H1 (cell line): ENCODE results near the gene IQGAP3. TPM values are rescaled to one million over a fixed set of nuclear protein-coding genes. Genes with fewer than 3 reads are reported as not detected.

Experiments
- CTCF ChIA-PET: fragments of 300-600 bp; sonication (Branson Sonifier 250); formaldehyde crosslinking; loops from one replicate; lab custom pipeline; 2021; ENCODE audit not compliant: partially characterized antibody; lab: Charles Lee
- POLR2A ChIA-PET: fragments of 300-600 bp; sonication (Branson Sonifier 250); formaldehyde crosslinking; loops from one replicate; lab custom pipeline; 2021; ENCODE audit warnings: inconsistent platforms; ENCODE audit not compliant: partially characterized antibody; lab: Charles Lee
- DNase-seq, 2 experiments: peaks; one replicate each; pipeline versions ENCODE4 v3.0.0 to v3.0.0-alpha.2; 2010 to 2022; ENCODE audit warnings: low spot score in 2 of 2, low read depth in 1 of 2, mixed read lengths in 1 of 2
- FAIRE-seq: peaks from 2 replicates; lab custom pipeline; 2011; peaks lifted over from hg19 to GRCh38; lab: Jason Lieb, UNC
- H2AFZ ChIP-seq: 2 replicates; pipeline ENCODE4 v1.8.1; 2012; ENCODE audit warnings: low read length, inconsistent platforms
- H2AK5ac ChIP-seq: 2 replicates; pipeline ENCODE4 v1.6.1; 2013; ENCODE audit warnings: low read depth, low read length
- H2BK120ac ChIP-seq: replicated peaks from 2 replicates; pipeline ENCODE3; 2013; ENCODE audit warnings: low read depth, low read length, inconsistent platforms
- H2BK12ac ChIP-seq: 2 replicates; pipeline ENCODE4 v1.6.1; 2013; ENCODE audit warnings: low read depth, low read length
- H2BK15ac ChIP-seq: 2 replicates; pipeline ENCODE4 v1.6.1; 2013; ENCODE audit warnings: low read length
- H2BK20ac ChIP-seq: 2 replicates; pipeline ENCODE4 v1.6.1; 2013; ENCODE audit warnings: low read length
- H2BK5ac ChIP-seq: 2 replicates; pipeline ENCODE4 v1.6.1; 2013; ENCODE audit warnings: low read depth, low read length
- H3K14ac ChIP-seq: 2 replicates; pipeline ENCODE4 v1.6.1; 2013; ENCODE audit warnings: inconsistent platforms; ENCODE audit not compliant: insufficient read length
- H3K18ac ChIP-seq: 2 replicates; pipeline ENCODE4 v1.6.1; 2013; ENCODE audit warnings: low read length; ENCODE audit errors: extremely low read depth
- H3K23ac ChIP-seq: 2 replicates; pipeline ENCODE4 v1.6.1; 2013; ENCODE audit warnings: inconsistent platforms; ENCODE audit not compliant: insufficient read length
- H3K23me2 ChIP-seq: 2 replicates; pipeline ENCODE4 v1.6.1; 2013; ENCODE audit warnings: low read depth, low read length
- H3K27ac ChIP-seq: 2 replicates; pipeline ENCODE4 v1.6.1; 2011; ENCODE audit warnings: low read depth, low read length, inconsistent platforms
- H3K27me3 ChIP-seq, 4 experiments: replicated peaks in 1 of 4; 1 replicate in 1 of 4; 2 replicates in 3 of 4; pipeline versions ENCODE4 v1.6.1 to v1.8.1; 2011 to 2013; ENCODE audit warnings: low read length in 3 of 4, mild to moderate bottlenecking in 3 of 4, inconsistent platforms in 2 of 4, mixed read lengths in 2 of 4, moderate library complexity in 1 of 4; ENCODE audit not compliant: control insufficient read depth in 3 of 4, insufficient read depth in 3 of 4; ENCODE audit errors: extremely low read depth in 1 of 4
- H3K36me3 ChIP-seq, 4 experiments: 2 replicates each; pipeline versions ENCODE4 v1.6.1 to v1.8.1; 2011 to 2013; ENCODE audit warnings: mild to moderate bottlenecking in 4 of 4, low read length in 3 of 4, moderate library complexity in 2 of 4, control low read depth in 1 of 4, inconsistent platforms in 1 of 4; ENCODE audit not compliant: insufficient read depth in 4 of 4, control insufficient read depth in 2 of 4
- H3K4ac ChIP-seq: replicated peaks from 2 replicates; pipeline ENCODE3; 2013; ENCODE audit warnings: low read length, low read depth, mixed read lengths, inconsistent platforms; ENCODE audit not compliant: insufficient read length
- H3K4me1 ChIP-seq, 4 experiments: replicated peaks in 1 of 4; 1 replicate in 1 of 4; 2 replicates in 3 of 4; pipeline versions ENCODE4 v1.6.1 to v1.8.1; 2011 to 2013; ENCODE audit warnings: low read length in 3 of 4, inconsistent platforms in 2 of 4, mixed read lengths in 1 of 4; ENCODE audit not compliant: insufficient read depth in 4 of 4, control insufficient read depth in 3 of 4
- H3K4me2 ChIP-seq, 2 experiments: 2 replicates each; pipeline versions ENCODE4 v1.6.1 to v1.8.1; 2011 to 2013; ENCODE audit warnings: low read depth in 2 of 2, low read length in 2 of 2, control low read depth in 1 of 2, inconsistent platforms in 1 of 2, mild to moderate bottlenecking in 1 of 2; ENCODE audit not compliant: insufficient read depth in 1 of 2
- H3K4me3 ChIP-seq, 4 experiments: fragments of 200-600, 300-600 bp in 1 of 4; sonication (generic), shearing (Covaris generic), sonication (Bioruptor Twin) in 1 of 4; 2 replicates each; pipeline versions ENCODE4 v1.5.1 to v1.8.1; 2011 to 2016; ENCODE audit warnings: low read length in 4 of 4, low read depth in 3 of 4, control low read depth in 2 of 4, inconsistent platforms in 2 of 4, mild to moderate bottlenecking in 2 of 4, mixed read lengths in 1 of 4, moderate library complexity in 1 of 4; ENCODE audit not compliant: insufficient read depth in 2 of 4; ENCODE audit errors: extremely low read depth in 1 of 4
- H3K56ac ChIP-seq: replicated peaks from 2 replicates; pipeline ENCODE3; 2013; ENCODE audit warnings: low read depth, mild to moderate bottlenecking, mixed read lengths, low read length, inconsistent platforms; ENCODE audit not compliant: insufficient read length
- H3K79me1 ChIP-seq: 2 replicates; pipeline ENCODE4 v1.6.1; 2013; ENCODE audit warnings: low read depth, low read length, control low read depth
- H3K79me2 ChIP-seq, 2 experiments: 2 replicates each; pipeline versions ENCODE4 v1.6.1 to v1.8.1; 2012 to 2013; ENCODE audit warnings: low read length in 2 of 2, mild to moderate bottlenecking in 2 of 2, inconsistent platforms in 1 of 2; ENCODE audit not compliant: insufficient read depth in 2 of 2, control insufficient read depth in 1 of 2
- H3K9ac ChIP-seq, 4 experiments: replicated peaks in 1 of 4; 1 replicate in 1 of 4; 2 replicates in 3 of 4; pipeline versions ENCODE4 v1.6.1 to v1.8.1; 2011 to 2013; ENCODE audit warnings: low read depth in 3 of 4, low read length in 3 of 4, control low read depth in 2 of 4, mild to moderate bottlenecking in 2 of 4, moderate library complexity in 2 of 4, inconsistent platforms in 1 of 4; ENCODE audit errors: extremely low read depth in 1 of 4
- H3K9me3 ChIP-seq, 2 experiments: 2 replicates each; pipeline versions ENCODE4 v1.6.1 to v1.8.1; 2012 to 2013; ENCODE audit warnings: mild to moderate bottlenecking in 2 of 2, moderate library complexity in 2 of 2, control low read depth in 1 of 2, inconsistent platforms in 1 of 2, low read depth in 1 of 2, low read length in 1 of 2, mixed read lengths in 1 of 2; ENCODE audit not compliant: insufficient read depth in 2 of 2
- H4K20me1 ChIP-seq, 2 experiments: replicated peaks in 1 of 2; 2 replicates each; pipeline versions ENCODE3 to v1.8.1; 2011 to 2013; ENCODE audit warnings: inconsistent platforms in 2 of 2, low read length in 2 of 2, mild to moderate bottlenecking in 1 of 2; ENCODE audit not compliant: insufficient read depth in 2 of 2, control insufficient read depth in 1 of 2
- H4K5ac ChIP-seq: 2 replicates; pipeline ENCODE4 v1.6.1; 2013; ENCODE audit warnings: low read length, low read depth, mixed read lengths, inconsistent platforms; ENCODE audit not compliant: insufficient read length
- H4K8ac ChIP-seq: 2 replicates; pipeline ENCODE4 v1.8.0; 2013; ENCODE audit warnings: mild to moderate bottlenecking, moderate library complexity, low read length, inconsistent platforms; ENCODE audit not compliant: insufficient read depth; ENCODE audit errors: extremely low read depth
- H4K91ac ChIP-seq: replicated peaks from 2 replicates; pipeline ENCODE3; 2013; ENCODE audit warnings: low read length, mixed read lengths, inconsistent platforms; ENCODE audit not compliant: insufficient read length
- BCL11A ChIP-seq, 2 experiments: IDR thresholded peaks; one replicate each; pipeline ENCODE4 v1.6.1; 2011; ENCODE audit warnings: low read depth in 2 of 2, low read length in 2 of 2, mild to moderate bottlenecking in 2 of 2
- BRCA1 ChIP-seq: IDR thresholded peaks from 2 replicates; pipeline ENCODE4 v1.6.1; 2012; ENCODE audit warnings: low read depth, low read length, improper control_type of control experiment
- CBX5 ChIP-seq: fragments of 300-800, 300-1000 bp; sonication (generic); IDR thresholded peaks from 2 replicates; pipeline ENCODE4 v1.7.1; 2016; ENCODE audit warnings: antibody characterized with exemption, low read length, low read depth
- EZH2 ChIP-seq: fragments of 200-600 bp; sonication (generic); IDR thresholded peaks from 2 replicates; pipeline ENCODE4 v1.7.1; 2012; ENCODE audit warnings: low read depth, mild to moderate bottlenecking, moderate library complexity, low read length, inconsistent platforms; ENCODE audit not compliant: severe bottlenecking
- GABPA ChIP-seq: IDR thresholded peaks from 2 replicates; pipeline ENCODE4 v1.6.1; 2011; ENCODE audit warnings: mild to moderate bottlenecking, low read length, moderate library complexity, borderline replicate concordance; ENCODE audit not compliant: insufficient read depth
- RFX5 ChIP-seq: IDR thresholded peaks from 2 replicates; pipeline ENCODE4 v1.6.1; 2011; ENCODE audit warnings: low read depth, low read length, improper control_type of control experiment, borderline replicate concordance
- TCF12 ChIP-seq: IDR thresholded peaks from 2 replicates; pipeline ENCODE4 v1.6.1; 2011; ENCODE audit warnings: low read depth, mild to moderate bottlenecking, low read length
- WGBS, 2 experiments: shearing (Covaris generic) in 1 of 2; methylation state at CpG; one replicate each; pipeline versions ENCODE4 v1.1.6 to v1.1.7; 2013 to 2015; ENCODE audit warnings: low lambda C conversion rate in 2 of 2, mixed read lengths in 2 of 2, inconsistent platforms in 1 of 2, low coverage in 1 of 2, missing lambda C conversion rate in 1 of 2; ENCODE audit not compliant: insufficient replicate concordance in 2 of 2, insufficient coverage in 1 of 2, insufficient read length in 1 of 2; ENCODE audit errors: extremely low coverage in 1 of 2, missing lambda C conversion rate in 1 of 2; 5-methylcytosine and 5-hydroxymethylcytosine counted together
- polyA plus RNA-seq, 7 experiments: library from polyadenylated mRNA; depleted of rRNA in 3 of 7; stranded (reverse) in 5 of 7; unstranded in 2 of 7; fragments of >200 nt in 5 of 7; fragments of 200-250 nt in 2 of 7; gene quantifications; 1 replicate in 5 of 7; 2 replicates in 1 of 7; 4 replicates in 1 of 7; pipeline versions ENCODE4 v1.2.1 to v1.2.3, GENCODE V29; 2011 to 2013; ENCODE audit warnings: missing spikeins in 2 of 7, mixed read lengths in 2 of 7
- total RNA-seq: library from RNA; stranded (reverse); fragmentation: NEBNext Ultra II Directional; extraction: Animal tissue kit (Norgen Biotek cat#: 25700); gene quantifications from 2 replicates; pipeline ENCODE4 v1.2.1, GENCODE V29; 2021

The IQGAP3 gene
- total and polyA plus RNA-seq, 2 of the 8 experiments (the other 6 are each of a cell fraction or from before 2014, with no cell fraction given): 14.6 to 22.3 TPM

GRCh38 chr1:156565519-156565918, 6.8 kb downstream of the IQGAP3 start:
- Histone ChIP-seq H2BK12ac (no peak overlapping the region), H3K79me2 (no peaks in the 10 kb centered on the region), H3K23me2 (no peaks in the 10 kb centered on the region), H3K79me1 (no peaks in the 10 kb centered on the region; the same call in 1 of the 2 replicates), H3K23ac (no peak overlapping the region), H3K56ac (no peak overlapping the region), H2BK5ac (no peak overlapping the region), H3K4me1 (no peaks in the 10 kb centered on the region), H3K9me3 (no peaks in the 10 kb centered on the region), H3K27ac (no peak overlapping the region), H2BK20ac (no peak overlapping the region), H3K9ac (no peak overlapping the region), H3K18ac (no peak overlapping the region), H4K91ac (no peak overlapping the region), H3K4me2 (no peak overlapping the region), H3K14ac (no peak overlapping the region), H3K36me3 (peaks cover 9 to 17% (median 12%) of the 10 kb centered on the region in 4 experiments; a peak in 6 of 8 replicates), H2AFZ (no peak overlapping the region), H4K8ac (no peak overlapping the region), H3K4me3 (no peak overlapping the region), H2BK15ac (no peak overlapping the region), H2BK120ac (no peak overlapping the region), H4K5ac (no peak overlapping the region), H2AK5ac (no peak overlapping the region), H4K20me1 (no peaks in the 10 kb centered on the region), H3K27me3 (no peaks in the 10 kb centered on the region), H3K4ac (no peak overlapping the region)
- no peak for FAIRE-seq
- ChIA-PET POLR2A (interaction anchor here (1.0 kb wide), 1 partner anchor 41 kb away, joined by 4 read pairs; no protein-coding TSS in a partner anchor), CTCF (interaction anchor here (1.0 kb wide), 1 partner anchor 608 kb away, joined by 3 read pairs; no protein-coding TSS in a partner anchor)
- TF ChIP-seq GABPA: no peak
- TF ChIP-seq BCL11A (IDR thresholded peaks at IDR 0.05; ENCODE audit: low read depth in 2 of 2, low read length in 2 of 2): no peak
- TF ChIP-seq EZH2: no peak
- no peak for TF ChIP-seq TCF12
- TF ChIP-seq CBX5: no peak
- TF ChIP-seq RFX5: no peak
- TF ChIP-seq BRCA1: no peak
- no peak for DNase-seq
- WGBS, 2 experiments: 98% methylated on average over 2 of the region's 2 CpGs; no CpG with 5 or more reads in 1 of the 2 experiments
